SK-N-SH (cell line): ENCODE data around the gene SMAD7. TPM values are rescaled to one million over a fixed set of nuclear protein-coding genes. Genes with fewer than 3 reads are reported as not detected.

ENCODE experiments used
- CTCF ChIA-PET: fragments of 300-600, 350-600 bp; formaldehyde crosslinking; extraction: SDS; loops from one replicate; lab custom pipeline; 2021; lab: Yijun Ruan, JAX
- POLR2A ChIA-PET: fragments of 350-600 bp; sonication (Branson Sonifier 250); formaldehyde crosslinking; extraction: SDS; loops from one replicate; lab custom pipeline; 2020; ENCODE audit warnings: antibody characterized with exemption, inconsistent platforms; lab: Yijun Ruan, JAX
- DNase-seq: peaks from one replicate; pipeline ENCODE4 v3.0.0; 2012
- H2AFZ ChIP-seq: fragments of 200-600 bp; sonication (generic); 2 replicates; pipeline ENCODE4 v1.8.1; 2016; ENCODE audit warnings: antibody characterized with exemption, mild to moderate bottlenecking, low read depth
- H3F3A ChIP-seq: fragments of 200-600 bp; sonication (generic); replicated peaks from 2 replicates; pipeline ENCODE3; 2016; ENCODE audit warnings: antibody characterized with exemption, mild to moderate bottlenecking; ENCODE audit not compliant: insufficient read depth
- H3K27ac ChIP-seq, 2 experiments: fragments of 200-500 bp in 1 of 2; fragments of 200-600 bp in 1 of 2; sonication (Bioruptor generic) in 1 of 2; sonication (generic), shearing (Covaris generic) in 1 of 2; 2 replicates each; pipeline versions ENCODE4 v1.5.1 to v1.6.1; 2014 to 2016; ENCODE audit warnings: low read depth in 2 of 2, inconsistent platforms in 1 of 2, low read length in 1 of 2, mild to moderate bottlenecking in 1 of 2, mixed read lengths in 1 of 2
- H3K27me3 ChIP-seq: fragments of 200-600 bp; sonication (generic), shearing (Covaris generic); 2 replicates; pipeline ENCODE4 v1.6.1; 2016; ENCODE audit warnings: mixed run types; ENCODE audit not compliant: insufficient read depth
- H3K36me3 ChIP-seq, 2 experiments: fragments of 200-500 bp in 1 of 2; fragments of 200-600 bp in 1 of 2; sonication (Bioruptor generic) in 1 of 2; sonication (generic) in 1 of 2; replicated peaks in 1 of 2; 2 replicates each; pipeline versions ENCODE3 to v1.5.1; 2014 to 2016; ENCODE audit warnings: low read length in 1 of 2, mild to moderate bottlenecking in 1 of 2; ENCODE audit not compliant: insufficient read depth in 2 of 2, control insufficient read depth in 1 of 2
- H3K4me1 ChIP-seq, 2 experiments: fragments of 200-500 bp in 1 of 2; fragments of 200-600 bp in 1 of 2; sonication (Bioruptor generic) in 1 of 2; sonication (generic), shearing (Covaris generic) in 1 of 2; 2 replicates each; pipeline versions ENCODE4 v1.5.1 to v1.6.1; 2014 to 2016; ENCODE audit warnings: low read depth in 1 of 2, low read length in 1 of 2, mixed run types in 1 of 2; ENCODE audit not compliant: insufficient read depth in 2 of 2, control insufficient read depth in 1 of 2
- H3K4me2 ChIP-seq: fragments of 200-600 bp; sonication (generic), shearing (Covaris generic); 2 replicates; pipeline ENCODE4 v1.6.1; 2017; ENCODE audit warnings: mixed run types
- H3K4me3 ChIP-seq, 2 experiments: fragments of 200-500 bp in 1 of 2; fragments of 200-600 bp in 1 of 2; sonication (Bioruptor generic) in 1 of 2; sonication (generic), shearing (Covaris generic) in 1 of 2; 2 replicates each; pipeline versions ENCODE4 v1.5.1 to v1.8.1; 2014 to 2016; ENCODE audit warnings: low read depth in 2 of 2, inconsistent platforms in 1 of 2, low read length in 1 of 2, mild to moderate bottlenecking in 1 of 2, mixed read lengths in 1 of 2, moderate library complexity in 1 of 2
- H3K79me2 ChIP-seq: fragments of 200-600 bp; sonication (generic); 2 replicates; pipeline ENCODE4 v1.8.1; 2017; ENCODE audit warnings: mild to moderate bottlenecking; ENCODE audit not compliant: insufficient read depth
- H3K9ac ChIP-seq: fragments of 200-600 bp; sonication (generic); 2 replicates; pipeline ENCODE4 v1.6.1; 2017; ENCODE audit warnings: mixed run types
- H3K9me2 ChIP-seq: fragments of 200-600 bp; sonication (generic); 2 replicates; pipeline ENCODE4 v1.6.1; 2017; ENCODE audit warnings: mixed run types
- H3K9me3 ChIP-seq: fragments of 200-600 bp; sonication (generic); 2 replicates; pipeline ENCODE4 v1.6.1; 2017; ENCODE audit warnings: mixed run types, mild to moderate bottlenecking, moderate library complexity
- H4K20me1 ChIP-seq: fragments of 200-600 bp; sonication (generic); 2 replicates; pipeline ENCODE4 v1.6.1; 2017; ENCODE audit warnings: mild to moderate bottlenecking, mixed run types; ENCODE audit not compliant: insufficient read depth
- CTCF ChIP-seq: fragments of 200-600 bp; sonication (generic); IDR thresholded peaks from 2 replicates; pipeline ENCODE4 v1.6.1; 2017; ENCODE audit warnings: antibody characterized with exemption, mild to moderate bottlenecking, moderate library complexity
- ELF1 ChIP-seq: IDR thresholded peaks from 2 replicates; pipeline ENCODE4 v1.4.0; 2012
- EP300 ChIP-seq, 2 experiments: IDR thresholded peaks; 2 replicates each; pipeline versions ENCODE4 v1.4.0 to v1.6.1; 2012; ENCODE audit warnings: borderline replicate concordance in 1 of 2, low read depth in 1 of 2, low read length in 1 of 2
- FOSL2 ChIP-seq: IDR thresholded peaks from 2 replicates; pipeline ENCODE4 v1.4.0; 2012; ENCODE audit warnings: low read depth, mild to moderate bottlenecking, moderate library complexity, borderline replicate concordance
- GABPA ChIP-seq: IDR thresholded peaks from 2 replicates; pipeline ENCODE4 v1.4.0; 2012; ENCODE audit warnings: low read depth, mild to moderate bottlenecking
- GATA2 ChIP-seq: sonication (generic); formaldehyde crosslinking; IDR thresholded peaks from 2 replicates; pipeline ENCODE4 v1.5.0; 2020; ENCODE audit warnings: mild to moderate bottlenecking, missing genetic modification reagents
- JUND ChIP-seq: IDR thresholded peaks from 2 replicates; pipeline ENCODE4 v1.4.0; 2012
- MAX ChIP-seq: IDR thresholded peaks from 2 replicates; pipeline ENCODE4 v1.4.0; 2012; ENCODE audit warnings: low read depth
- MEF2A ChIP-seq: IDR thresholded peaks from 2 replicates; pipeline ENCODE4 v1.4.0; 2012; ENCODE audit warnings: low read depth, borderline replicate concordance
- MXI1 ChIP-seq: IDR thresholded peaks from 2 replicates; pipeline ENCODE4 v1.6.1; 2012; ENCODE audit warnings: mild to moderate bottlenecking, low read depth, low read length, improper control_type of control experiment
- NFIC ChIP-seq: IDR thresholded peaks from 2 replicates; pipeline ENCODE4 v1.4.0; 2012; ENCODE audit warnings: borderline replicate concordance
- NRF1 ChIP-seq: IDR thresholded peaks from 2 replicates; pipeline ENCODE4 v1.6.1; 2012; ENCODE audit warnings: low read depth, mild to moderate bottlenecking, low read length
- PBX3 ChIP-seq: IDR thresholded peaks from 2 replicates; pipeline ENCODE4; 2012
- POLR2AphosphoS5 ChIP-seq: IDR thresholded peaks from 2 replicates; pipeline ENCODE4 v1.6.1; 2012; ENCODE audit warnings: low read depth, low read length
- RAD21 ChIP-seq: IDR thresholded peaks from 2 replicates; pipeline ENCODE4 v1.6.1; 2012; ENCODE audit warnings: mild to moderate bottlenecking, low read length
- RCOR1 ChIP-seq: fragments of 150-350 bp; IDR thresholded peaks from 2 replicates; pipeline ENCODE4 v1.6.1; 2017; ENCODE audit warnings: antibody characterized with exemption, low read length
- RFX5 ChIP-seq: IDR thresholded peaks from 2 replicates; pipeline ENCODE4 v1.6.1; 2012; ENCODE audit warnings: mild to moderate bottlenecking, improper control_type of control experiment, low read length
- RXRA ChIP-seq: IDR thresholded peaks from 2 replicates; pipeline ENCODE4 v1.4.0; 2012; ENCODE audit warnings: low read depth, mild to moderate bottlenecking, borderline replicate concordance
- SIN3A ChIP-seq: IDR thresholded peaks from 2 replicates; pipeline ENCODE4 v1.6.1; 2012; ENCODE audit warnings: low read depth, mild to moderate bottlenecking, low read length, moderate library complexity, borderline replicate concordance
- SMC3 ChIP-seq: IDR thresholded peaks from 2 replicates; pipeline ENCODE4 v1.6.1; 2012; ENCODE audit warnings: low read depth, low read length, improper control_type of control experiment
- TCF12 ChIP-seq: IDR thresholded peaks from 2 replicates; pipeline ENCODE4 v1.4.0; 2012
- USF1 ChIP-seq: IDR thresholded peaks from 2 replicates; pipeline ENCODE4 v1.4.0; 2012; ENCODE audit warnings: low read depth, borderline replicate concordance
- YY1 ChIP-seq: IDR thresholded peaks from 2 replicates; pipeline ENCODE4 v1.4.0; 2012; ENCODE audit warnings: low read depth, mild to moderate bottlenecking
- ZBTB33 ChIP-seq: IDR thresholded peaks from 2 replicates; pipeline ENCODE4 v1.4.0; 2012; ENCODE audit warnings: low read depth, borderline replicate concordance
- WGBS: methylation state at CpG from one replicate; pipeline ENCODE4 v1.1.6; 2017; ENCODE audit warnings: low lambda C conversion rate; 5-methylcytosine and 5-hydroxymethylcytosine counted together
- polyA plus RNA-seq, 3 experiments: library from polyadenylated mRNA; depleted of rRNA; stranded (reverse); fragments of >200 nt; gene quantifications; 2 replicates each; pipeline ENCODE4 v1.2.3, GENCODE V29; 2012

The SMAD7 gene
- polyA plus RNA-seq, 1 of the 3 experiments (the other 2 are of a cell fraction), result 20.0 TPM

- ChIA-PET POLR2A (interaction anchor here (0.6 to 1.4 kb wide), 3 partner anchors 12 to 153 kb away, joined by 3 to 4 read pairs (median 4); no protein-coding TSS in a partner anchor), CTCF (interaction anchor here (0.5 to 1.6 kb wide), 5 partner anchors 10 to 113 kb away, joined by 3 to 6 read pairs (median 3); no protein-coding TSS in a partner anchor)
- peak overlapping the region; percentile 15 to 59; a peak in 3 of 4 replicates for H3K4me3 ChIP-seq
- peak overlapping the region; percentile 84 to 97 for H3K27ac ChIP-seq
- WGBS, result 29% methylated on average over 14 of the region's 14 CpGs
- H3K9me3 ChIP-seq, result no peaks in the 10 kb centered on the region
- peak overlapping the region; percentile 70 for H3K9ac ChIP-seq
- no peaks in the 10 kb centered on the region for H3K27me3 ChIP-seq
- H3K9me2 ChIP-seq, result no peaks in the 10 kb centered on the region
- H3K36me3 ChIP-seq, result peaks cover 35 to 48% of the 10 kb centered on the region in 2 experiments
- peaks cover 76% of the 10 kb centered on the region for H3F3A ChIP-seq
- peaks cover 75 to 84% of the 10 kb centered on the region in 2 experiments for H3K4me1 ChIP-seq
- H4K20me1 ChIP-seq, result peaks cover 96% of the 10 kb centered on the region
- peaks cover 100% of the 10 kb centered on the region for H3K79me2 ChIP-seq
- TF ChIP-seq MEF2A (no peak), YY1 (no peak), TCF12 (peak; percentile 73), POLR2AphosphoS5 (peak; percentile 9), MAX (peak; percentile 71; the same call in 1 of the 2 replicates), SIN3A (0 out of 2 replicates have a peak, but pooled peaks have one; percentile 35), FOSL2 (no peak), JUND (peak; percentile 42; the same call in 1 of the 2 replicates), GABPA (peak; percentile 50; the same call in 1 of the 2 replicates), PBX3 (peak; percentile 66), USF1 (peak; percentile 76), RFX5 (no peak), NRF1 (no peak), MXI1 (no peak), CTCF (no peak), NFIC (no peak), ELF1 (no peak), EP300 (IDR thresholded peaks at IDR 0.05; ENCODE audit: borderline replicate concordance in 1 of 2, low read depth in 1 of 2, low read length in 1 of 2) (peak; percentile 47 to 75; a peak in 3 of 4 replicates), GATA2 (peak; percentile 73), ZBTB33 (no peak), RAD21 (no peak), RXRA (peak; percentile 41; the same call in 1 of the 2 replicates), SMC3 (no peak; the same call in 1 of the 2 replicates), RCOR1 (no peak)
- peak overlapping the region; percentile 91 for H3K4me2 ChIP-seq
- peak; percentile 86 for DNase-seq
- no peak overlapping the region for H2AFZ ChIP-seq
These were observed 9.7 kb downstream of the SMAD7 start for GRCh38 chr18:48940854-48941611.
